ENCODE results near the gene PRMT9. TPM values are rescaled to one million over a fixed set of nuclear protein-coding genes. Genes with fewer than 3 reads are reported as not detected.

PRMT9 gene
- total and polyA plus RNA-seq, 2 of the 4 experiments (the other 2 are of a cell fraction), result 5.0 to 14.2 TPM

GRCh38 chr4:147724468-147725201 is 40.7 kb upstream of the PRMT9 start:
- H4K5ac ChIP-seq (ENCODE audit: low read depth, low read length), result peak overlapping the region; percentile 43; the same call in 1 of the 2 replicates
- POLR2A ChIA-PET (ENCODE audit: unreplicated experiment), result no interaction called here
- 94% methylated on average over 3 of the region's 13 CpGs; no CpG with 5 or more reads in 1 of the 2 experiments for WGBS, 2 experiments (ENCODE audit: extremely low coverage in 2 of 2, insufficient read length in 1 of 2)
- H2BK15ac ChIP-seq (ENCODE audit: low read depth, low read length), result 0 out of 3 replicates have a peak overlapping the region, but pooled peaks have one; percentile 2
- no peaks in the 10 kb centered on the region for H3K9me3 ChIP-seq (ENCODE audit: control insufficient read depth, insufficient read depth, low read length)
- peak overlapping the region; percentile 54 for H2AK5ac ChIP-seq (ENCODE audit: low read depth, low read length)
- no peak overlapping the region for H3K56ac ChIP-seq (ENCODE audit: extremely low read depth, insufficient read depth, low read length)
- BruUV-seq (replicated peaks), result no TSS peak
- no peak for DNase-seq
- H2BK120ac ChIP-seq (ENCODE audit: low read depth, low read length), result no peak overlapping the region
- H3K14ac ChIP-seq (replicated peaks; ENCODE audit: low read depth, low read length), result peak overlapping the region; percentile 37; the same call in 1 of the 2 replicates
- H3K4me3 ChIP-seq (ENCODE audit: insufficient read depth, low read depth, low read length), result no peak overlapping the region
- H3K79me1 ChIP-seq (ENCODE audit: low read depth in 1 of 2, low read length in 2 of 2), result no peaks in the 10 kb centered on the region
- intact Hi-C loops (cut with micrococcal nuclease), result no loop called here
- no peaks in the 10 kb centered on the region for H3K36me3 ChIP-seq (ENCODE audit: control insufficient read depth, insufficient read depth, low read length)
- CTCF ChIA-PET, result interaction anchor here (1.4 kb wide), 1 partner anchor 142 kb away, joined by 3 read pairs; no protein-coding TSS in a partner anchor
- no peak overlapping the region for H2BK5ac ChIP-seq (ENCODE audit: low read depth, low read length, poor library complexity, severe bottlenecking)
- no peaks in the 10 kb centered on the region for H3K27me3 ChIP-seq (ENCODE audit: control insufficient read depth, insufficient read depth, low read length)
- H3K27ac ChIP-seq (ENCODE audit: insufficient read depth, low read length), result no peak overlapping the region
- no peak overlapping the region for H2AK9ac ChIP-seq (replicated peaks; ENCODE audit: low read depth, low read length, poor library complexity)
- ATAC-seq (ENCODE audit: low read depth), result no peak
- H4K91ac ChIP-seq (ENCODE audit: insufficient read depth, low read depth, low read length), result no peak overlapping the region; the same call in 1 of the 2 replicates
- peak overlapping the region; percentile 74; the same call in 1 of the 2 replicates for H3K18ac ChIP-seq (ENCODE audit: low read depth, low read length)
- peaks cover 3% of the 10 kb centered on the region for H3K9me1 ChIP-seq (ENCODE audit: insufficient read depth, low read length)
- no peak overlapping the region for H4K8ac ChIP-seq (ENCODE audit: low read depth in 2 of 2, low read length in 2 of 2)
- dilution Hi-C loops (cut with HindIII; ENCODE audit: low sequenced_read_pairs, unreplicated experiment), result no loop called here
- H3K9ac ChIP-seq (ENCODE audit: low read depth, low read length), result no peak overlapping the region
- H3K4ac ChIP-seq (ENCODE audit: low read depth, low read length), result 0 out of 2 replicates have a peak overlapping the region, but pooled peaks have one; percentile 21
- H3K4me1 ChIP-seq (ENCODE audit: control insufficient read depth, insufficient read depth, low read length), result no peaks in the 10 kb centered on the region; the same call in 1 of the 2 replicates
- H3K23ac ChIP-seq (ENCODE audit: low read depth, low read length), result peak overlapping the region; percentile 73; the same call in 1 of the 2 replicates
- in situ Hi-C loops (cut with MboI; ENCODE audit: low sequenced_read_pairs), result no loop called here
- H2BK20ac ChIP-seq (ENCODE audit: low read depth, low read length), result 0 out of 2 replicates have a peak overlapping the region, but pooled peaks have one; percentile 39
- H3K4me2 ChIP-seq (ENCODE audit: low read depth, low read length), result no peak overlapping the region
- no peaks in the 10 kb centered on the region for H4K20me1 ChIP-seq (ENCODE audit: insufficient read depth, low read length)
- no peak overlapping the region for H2AFZ ChIP-seq (replicated peaks; ENCODE audit: low read length, poor library complexity)
- TF ChIP-seq POLR2A (IDR thresholded peaks at IDR 0.05; ENCODE audit: low read depth, low read length), result no peak
- no peak for TF ChIP-seq NFE2L2 (IDR thresholded peaks at IDR 0.05; ENCODE audit: low read depth, low read length)
- no peak for TF ChIP-seq MAFK (IDR thresholded peaks at IDR 0.05; ENCODE audit: low read depth, low read length)
- no peak for TF ChIP-seq MXI1 (IDR thresholded peaks at IDR 0.05; ENCODE audit: borderline replicate concordance, low read depth, low read length)
- TF ChIP-seq CTCF (conservative IDR thresholded peaks at IDR 0.05; ENCODE audit: low read depth, low read length), result no peak
- no peak for TF ChIP-seq CHD1 (IDR thresholded peaks at IDR 0.05; ENCODE audit: low read depth, low read length)
- TF ChIP-seq USF2 (IDR thresholded peaks at IDR 0.05; ENCODE audit: low read depth, low read length), result no peak
- TF ChIP-seq SMC3 (IDR thresholded peaks at IDR 0.05; ENCODE audit: low read depth, low read length), result no peak
- TF ChIP-seq MAZ (IDR thresholded peaks at IDR 0.05; ENCODE audit: borderline replicate concordance, low read depth, low read length), result no peak
- TF ChIP-seq CEBPB (IDR thresholded peaks at IDR 0.05; ENCODE audit: low read depth, low read length), result no peak
- TF ChIP-seq ELK1 (IDR thresholded peaks at IDR 0.05; ENCODE audit: borderline replicate concordance, low read depth, low read length), result no peak
- no peak for TF ChIP-seq BHLHE40 (IDR thresholded peaks at IDR 0.05; ENCODE audit: low read depth, low read length)
- no peak for TF ChIP-seq RAD21 (IDR thresholded peaks at IDR 0.05; ENCODE audit: low read length)
- TF ChIP-seq RCOR1 (IDR thresholded peaks at IDR 0.05; ENCODE audit: insufficient replicate concordance, low read length), result no peak

Data from IMR-90 (cell line).